GM21723 (cell line): ENCODE measurements around the gene CTDSP1.

Source experiments
- ATAC-seq: cut with Tn5 transposase; IDR thresholded peaks from one replicate; pipeline ENCODE4 v1.9.1; 2021; ENCODE audit warnings: mild to moderate bottlenecking, moderate library complexity; ENCODE audit not compliant: unreplicated experiment

Gene CTDSP1, protein sequence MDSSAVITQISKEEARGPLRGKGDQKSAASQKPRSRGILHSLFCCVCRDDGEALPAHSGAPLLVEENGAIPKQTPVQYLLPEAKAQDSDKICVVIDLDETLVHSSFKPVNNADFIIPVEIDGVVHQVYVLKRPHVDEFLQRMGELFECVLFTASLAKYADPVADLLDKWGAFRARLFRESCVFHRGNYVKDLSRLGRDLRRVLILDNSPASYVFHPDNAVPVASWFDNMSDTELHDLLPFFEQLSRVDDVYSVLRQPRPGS

DNA sequence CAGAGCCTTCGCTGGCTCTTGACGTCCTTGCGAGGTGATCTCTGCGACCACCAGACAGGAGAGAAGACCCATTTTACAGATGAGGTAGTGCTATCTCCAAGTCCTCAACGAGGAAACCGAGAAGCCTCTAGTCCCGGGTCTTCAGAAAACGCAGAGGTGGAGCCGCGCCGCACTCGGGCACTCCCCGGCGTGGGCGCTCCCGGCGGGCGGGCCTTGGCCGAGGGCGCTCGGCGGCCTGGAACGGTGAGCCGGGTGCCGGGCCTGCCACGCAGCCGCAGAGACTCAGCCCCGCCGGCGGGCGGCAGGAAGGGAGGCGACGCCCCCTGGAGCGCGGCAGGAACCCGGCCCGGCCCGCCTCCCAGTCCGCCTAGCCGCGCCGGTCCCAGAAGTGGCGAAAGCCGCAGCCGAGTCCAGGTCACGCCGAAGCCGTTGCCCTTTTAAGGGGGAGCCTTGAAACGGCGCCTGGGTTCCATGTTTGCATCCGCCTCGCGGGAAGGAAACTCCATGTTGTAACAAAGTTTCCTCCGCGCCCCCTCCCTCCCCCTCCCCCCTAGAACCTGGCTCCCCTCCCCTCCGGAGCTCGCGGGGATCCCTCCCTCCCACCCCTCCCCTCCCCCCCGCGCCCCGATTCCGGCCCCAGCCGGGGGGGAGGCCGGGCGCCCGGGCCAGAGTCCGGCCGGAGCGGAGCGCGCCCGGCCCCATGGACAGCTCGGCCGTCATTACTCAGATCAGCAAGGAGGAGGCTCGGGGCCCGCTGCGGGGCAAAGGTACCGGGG is at the start of gene CTDSP1:
Gene CTDSP1 (plus strand): TSS at position 478 of the 776 bp plus-strand sequence. CDS start 223 bp downstream, at position 701.
- ATAC-seq, result peak; percentile 33

DNA sequence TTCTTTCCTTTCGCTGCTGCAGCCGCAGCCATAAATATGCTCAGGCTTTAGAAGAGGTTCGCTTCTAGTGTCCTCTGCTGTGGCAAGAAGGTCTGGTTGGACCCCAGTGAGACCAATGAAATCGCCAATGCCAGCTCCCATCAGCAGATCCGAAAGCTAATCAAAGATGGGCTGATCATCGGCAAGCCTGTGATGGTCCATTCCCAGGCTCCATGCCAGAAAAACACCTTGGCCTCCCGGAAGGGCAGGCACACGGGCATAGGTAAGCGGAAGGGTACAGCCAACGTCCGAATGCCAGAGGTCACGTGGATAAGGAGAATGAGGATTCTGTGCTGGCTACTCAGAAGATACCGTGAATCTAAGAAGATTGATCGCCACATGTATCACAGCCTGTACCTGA is 45.6 kb upstream of the CTDSP1 start:
- no peak for ATAC-seq

DNA sequence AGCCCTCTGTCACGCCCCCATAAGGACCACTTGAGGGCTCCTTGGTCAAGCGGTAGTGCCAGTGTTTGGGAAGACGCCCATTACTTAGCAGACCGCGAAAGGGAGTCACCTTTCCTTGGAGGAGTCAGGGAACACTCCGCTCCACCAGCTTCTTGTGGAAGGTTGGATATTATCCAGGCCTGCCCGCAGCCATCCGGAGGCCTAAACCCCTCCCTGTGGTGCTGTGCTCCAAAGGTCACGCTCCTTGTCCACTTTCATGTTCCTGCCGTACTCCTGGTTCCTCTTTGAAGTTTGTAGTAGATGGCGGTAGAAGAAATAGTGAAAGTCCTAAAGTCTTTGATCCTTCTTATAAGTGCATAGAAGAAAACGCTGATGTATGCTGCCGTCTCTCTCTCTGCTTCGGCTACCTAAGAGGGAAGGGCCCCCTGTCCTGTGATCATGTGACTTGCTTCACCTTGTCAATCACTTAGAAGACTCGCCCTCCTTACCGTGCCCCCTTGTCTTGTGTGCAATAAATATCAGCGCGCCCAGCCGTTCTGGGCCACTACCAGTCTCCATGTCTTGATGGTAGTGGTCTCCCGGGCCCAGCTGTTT is 44.7 kb upstream of the CTDSP1 start:
- ATAC-seq, result no peak

DNA sequence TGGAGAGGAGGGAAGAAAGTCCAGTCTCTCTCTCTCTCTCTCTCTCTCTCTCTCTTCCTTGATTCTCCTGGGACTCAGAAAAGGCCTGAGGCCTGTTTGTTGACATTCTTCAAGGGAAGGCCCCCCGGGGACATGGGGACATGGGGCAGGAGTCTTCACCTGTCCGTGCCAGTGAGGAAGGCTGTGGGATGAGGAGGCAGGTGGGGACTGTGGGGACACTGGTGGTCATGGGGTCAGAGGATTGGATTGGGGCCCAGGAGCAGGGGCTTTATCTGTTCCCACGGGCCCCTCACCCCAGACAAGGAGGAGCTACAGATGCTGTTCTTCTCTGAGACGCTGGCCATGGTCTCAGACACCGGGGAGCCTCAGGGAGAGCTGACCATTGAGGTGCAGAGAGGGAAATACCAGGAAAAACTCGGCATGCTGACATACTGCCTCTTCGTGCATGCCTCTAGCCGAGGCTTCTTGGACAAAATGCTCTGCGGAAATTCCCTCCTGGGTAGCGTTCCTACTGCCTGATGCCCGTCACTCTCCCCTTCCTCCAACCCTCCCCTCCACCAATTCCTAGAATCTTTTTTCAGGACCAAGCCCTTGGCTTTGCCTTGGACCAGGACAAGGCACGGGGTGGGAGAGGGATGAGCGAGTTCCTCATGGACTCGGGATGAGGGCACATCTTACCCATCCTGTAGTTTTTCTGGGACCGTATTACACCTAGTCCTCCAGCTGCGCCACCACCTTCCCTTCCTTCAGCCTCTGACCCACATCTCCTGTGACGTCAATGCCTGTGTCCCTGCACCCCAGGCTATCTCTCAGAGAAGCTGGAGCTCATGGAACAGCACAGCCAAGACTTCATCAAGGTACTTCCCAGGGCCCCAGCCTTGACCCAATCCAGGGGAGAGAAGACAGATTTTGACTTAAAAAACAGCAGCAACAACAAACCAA is 42.2 kb upstream of the CTDSP1 start:
- ATAC-seq, result no peak

DNA sequence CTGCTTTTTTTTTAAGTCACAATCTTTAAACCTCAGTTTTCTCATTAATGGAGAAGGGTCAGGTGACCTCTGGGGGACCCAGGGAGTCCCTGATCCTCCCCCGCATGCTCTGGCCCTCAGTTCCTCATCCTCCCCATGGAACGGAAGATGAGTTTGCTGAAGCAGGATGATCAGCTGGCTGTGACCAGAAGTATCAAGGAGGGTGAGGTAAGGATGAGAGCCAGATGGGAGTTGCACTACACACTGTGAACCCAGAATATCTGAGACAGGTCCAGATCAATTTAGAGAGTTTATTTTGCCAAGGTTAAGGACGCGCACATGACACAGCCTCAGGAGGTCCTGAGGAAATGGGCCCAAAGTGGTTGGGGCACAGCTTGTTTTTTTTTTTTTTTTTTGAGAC is 39.2 kb upstream of the CTDSP1 start:
- ATAC-seq, result no peak

DNA sequence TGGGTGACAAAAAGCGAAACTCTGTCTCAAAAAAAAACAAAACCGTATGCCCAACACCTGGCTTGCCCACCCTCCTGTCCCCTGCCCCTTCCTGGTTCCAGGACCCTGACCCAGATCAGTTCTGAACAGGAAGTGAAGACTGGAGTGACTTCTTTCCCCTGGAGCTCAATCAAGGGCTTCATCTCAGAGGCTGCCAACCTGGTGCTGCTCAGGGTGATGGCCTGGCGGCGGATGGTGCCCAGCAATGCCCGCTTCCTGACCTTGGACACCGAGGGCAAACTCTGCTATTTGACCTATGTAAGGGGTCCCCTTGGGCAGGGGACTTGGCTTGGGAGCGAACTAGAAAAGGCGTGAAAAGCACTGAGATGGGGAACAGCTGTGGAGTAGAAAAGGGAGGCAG is 37.1 kb upstream of the CTDSP1 start:
- ATAC-seq, result no peak

GRCh38 chr2:218363736-218364135 is 35.9 kb upstream of the CTDSP1 start:
- ATAC-seq, result no peak

DNA sequence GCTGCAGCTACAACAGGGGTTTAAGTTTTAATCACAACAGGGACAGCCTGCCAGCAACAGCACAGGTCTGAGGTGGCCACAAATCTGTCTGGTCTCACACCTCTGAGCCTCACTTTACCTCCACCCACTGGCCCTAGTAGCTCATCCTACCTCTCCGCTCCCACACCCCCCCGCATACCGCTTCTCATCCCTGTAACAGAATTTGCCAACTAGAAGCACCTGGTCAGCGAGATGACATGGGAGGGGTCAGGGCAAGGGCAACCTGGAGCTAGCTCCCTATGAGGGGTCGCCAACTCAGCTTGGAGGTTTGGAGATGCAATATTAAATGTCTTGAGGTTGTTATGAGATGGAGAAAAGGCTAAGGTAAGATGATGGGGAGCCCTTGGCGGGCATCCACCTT is 35.5 kb upstream of the CTDSP1 start:
- no peak for ATAC-seq

DNA sequence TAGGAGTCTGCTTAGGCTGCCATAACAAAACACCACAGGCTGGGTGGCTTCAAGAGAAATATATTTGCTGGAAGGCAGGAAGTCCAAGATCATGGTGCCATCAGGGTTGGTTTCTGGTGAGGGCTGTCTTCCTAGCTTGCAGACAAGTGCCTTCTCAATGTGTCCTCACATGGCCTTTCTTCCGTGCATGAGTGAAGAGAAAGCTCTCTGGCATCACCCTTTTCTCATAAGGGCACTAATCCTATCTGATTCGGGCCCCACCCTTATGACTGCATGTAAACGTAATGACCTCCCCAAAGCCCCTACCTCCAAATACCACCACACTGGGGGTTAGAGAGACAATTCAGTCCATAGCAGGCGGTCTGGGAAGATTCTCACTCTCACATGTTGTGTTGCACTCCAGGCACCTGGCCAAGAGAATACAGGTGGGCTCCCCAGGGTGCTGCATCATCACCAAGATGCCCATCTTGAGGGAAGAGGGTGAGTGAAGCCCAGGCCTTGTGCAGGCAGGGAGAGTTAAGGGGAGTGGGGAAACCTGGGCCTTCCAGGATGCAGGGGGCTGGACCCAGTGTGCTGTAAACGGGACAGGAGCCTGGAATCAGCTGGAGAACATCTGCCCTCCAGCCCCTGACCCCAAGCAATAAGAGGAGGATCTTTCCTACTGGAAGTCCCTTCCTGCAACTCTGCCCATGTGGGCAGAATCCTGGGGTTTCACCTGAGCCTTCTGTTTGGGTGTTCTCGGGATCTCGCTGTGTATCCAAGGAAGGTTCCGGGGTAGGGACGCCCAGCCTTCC is 32.9 kb upstream of the CTDSP1 start:
- ATAC-seq, result no peak

GRCh38 chr2:218367415-218368149 is 32.1 kb upstream of the CTDSP1 start:
- ATAC-seq, result peak; percentile 99

- ATAC-seq, result no peak
These were observed 31.5 kb upstream of the CTDSP1 start for GRCh38 chr2:218368150-218368528.

DNA sequence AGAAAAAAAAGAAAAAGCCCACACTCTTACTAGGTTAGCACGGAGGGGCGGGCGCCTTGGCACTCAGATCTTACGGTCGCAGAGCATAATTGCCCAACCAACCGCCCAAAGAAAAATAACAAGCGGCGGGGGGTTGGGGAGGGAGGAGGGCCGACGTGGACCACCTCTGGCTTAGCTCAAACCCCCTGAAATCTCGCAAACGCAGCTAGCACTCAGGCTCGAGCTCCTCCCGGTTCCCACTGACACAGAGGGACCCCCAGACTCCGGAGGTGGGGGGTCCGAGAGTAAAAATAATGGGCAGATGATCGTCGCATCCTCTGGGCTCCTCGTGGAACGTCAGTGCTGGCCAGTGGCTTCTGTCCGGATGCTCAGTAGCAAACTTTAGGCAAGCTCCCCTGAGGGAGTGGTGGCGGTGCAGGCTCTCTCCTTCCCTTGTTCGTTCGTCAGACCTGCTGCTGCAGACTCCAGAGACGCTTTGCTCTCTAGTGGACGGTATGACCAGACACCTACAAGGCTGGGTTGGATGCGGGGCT is 31.0 kb upstream of the CTDSP1 start:
- no peak for ATAC-seq

GRCh38 chr2:218369330-218369729 is 30.3 kb upstream of the CTDSP1 start:
- ATAC-seq, result no peak

- ATAC-seq, result no peak
These were observed 29.1 kb upstream of the CTDSP1 start for GRCh38 chr2:218370410-218371063.

- no peak for ATAC-seq
These were observed 27.7 kb upstream of the CTDSP1 start for GRCh38 chr2:218371983-218372350.

DNA sequence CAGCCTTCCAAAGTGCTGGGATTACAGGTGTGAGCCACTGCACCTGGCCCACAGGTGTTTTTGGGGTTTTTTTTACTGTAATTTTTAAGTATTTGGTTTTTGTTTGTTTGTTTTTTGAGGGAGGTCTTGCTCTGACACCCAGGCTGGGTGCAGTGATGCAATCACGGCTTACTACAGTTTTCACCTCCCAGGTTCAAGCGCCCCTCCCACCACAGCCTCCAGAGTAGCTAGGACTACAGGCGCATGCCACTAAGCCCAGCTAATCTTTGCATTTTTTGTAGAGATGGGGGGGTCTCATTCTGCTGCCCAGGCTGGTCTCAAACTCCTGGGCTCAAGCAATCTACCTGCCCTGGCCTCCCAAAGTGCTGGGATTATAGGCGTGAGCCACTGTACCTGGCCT is 24.9 kb upstream of the CTDSP1 start:
- no peak for ATAC-seq

DNA sequence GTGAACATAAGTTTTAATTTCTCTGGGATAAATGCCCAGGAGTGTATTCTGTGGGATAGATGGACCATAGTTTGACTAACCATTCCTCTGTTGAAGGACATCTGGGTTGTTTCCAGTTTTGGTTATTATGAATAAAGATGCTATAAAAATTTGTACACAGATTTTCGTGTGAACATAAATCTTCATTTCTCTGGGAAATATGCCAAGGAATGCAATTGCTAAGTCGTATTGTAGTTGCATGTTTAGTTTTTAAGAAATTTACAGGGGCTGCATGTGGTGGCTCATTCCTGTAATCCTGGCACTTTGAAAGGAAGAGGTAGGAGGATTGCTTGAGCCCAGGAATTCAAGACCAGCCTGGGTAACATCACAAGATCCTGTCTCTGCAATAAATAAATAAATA is 24.5 kb upstream of the CTDSP1 start:
- ATAC-seq, result no peak

DNA sequence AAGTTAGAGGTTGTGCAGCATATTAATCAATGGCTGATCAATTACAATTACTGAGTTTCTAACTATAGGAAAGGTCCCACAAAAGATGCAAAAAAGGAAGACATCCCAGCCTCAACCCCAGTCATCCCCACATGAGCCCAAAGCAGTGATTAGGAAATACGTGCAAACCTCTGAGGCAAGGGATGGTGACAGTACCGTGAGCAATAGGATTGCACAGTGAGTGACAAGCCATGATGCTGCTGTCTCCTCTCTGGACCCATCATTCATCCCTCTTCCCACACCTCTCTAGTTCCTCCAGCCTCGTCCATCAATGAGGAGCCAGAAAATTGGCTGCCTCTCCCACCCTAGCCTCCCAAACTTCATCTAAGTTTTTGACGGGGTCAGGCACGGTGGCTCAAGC is 21.6 kb upstream of the CTDSP1 start:
- no peak for ATAC-seq

GRCh38 chr2:218381916-218382366 is 17.7 kb upstream of the CTDSP1 start, which contains the start of gene SLC11A1:
Gene SLC11A1, plus strand, starts transcription at chr2:218382273. Its CDS starts 96 bp downstream, at chr2:218382369.
- ATAC-seq, result no peak
